Subcutaneous adipose tissue (tissue), 4 donors: ENCODE measurements around the gene BIRC7. TPM values are rescaled to one million over a fixed set of nuclear protein-coding genes. Genes with fewer than 3 reads are reported as not detected.

ENCODE experiments used
- small RNA-seq: library from RNA; depleted of rRNA; stranded (forward); fragments of <200 nt; gene quantifications from one replicate; pipeline ENCODE3, GENCODE V24; 2016
- total RNA-seq, 4 donors: library from RNA; depleted of rRNA; stranded (reverse); fragments of >200 nt; gene quantifications; one replicate each; pipeline ENCODE4 v1.1.0, GENCODE V29; 2016
- TF ChIP-seq, protein P1 (sequence below): fragments of 450-650 bp; IDR thresholded peaks from one replicate; pipeline ENCODE4 v1.5.1; 2016; ENCODE audit warnings: low read depth, mild to moderate bottlenecking, control low read depth, antibody characterized with exemption, moderate library complexity

BIRC7 gene
- total RNA-seq, 4 donors from 2014 or later = 1.3 to 3.9 TPM; not detected in 2

GRCh38 chr20:63287697-63288580 is 52.2 kb downstream of the BIRC7 start:
- TF ChIP-seq, protein P1, sequence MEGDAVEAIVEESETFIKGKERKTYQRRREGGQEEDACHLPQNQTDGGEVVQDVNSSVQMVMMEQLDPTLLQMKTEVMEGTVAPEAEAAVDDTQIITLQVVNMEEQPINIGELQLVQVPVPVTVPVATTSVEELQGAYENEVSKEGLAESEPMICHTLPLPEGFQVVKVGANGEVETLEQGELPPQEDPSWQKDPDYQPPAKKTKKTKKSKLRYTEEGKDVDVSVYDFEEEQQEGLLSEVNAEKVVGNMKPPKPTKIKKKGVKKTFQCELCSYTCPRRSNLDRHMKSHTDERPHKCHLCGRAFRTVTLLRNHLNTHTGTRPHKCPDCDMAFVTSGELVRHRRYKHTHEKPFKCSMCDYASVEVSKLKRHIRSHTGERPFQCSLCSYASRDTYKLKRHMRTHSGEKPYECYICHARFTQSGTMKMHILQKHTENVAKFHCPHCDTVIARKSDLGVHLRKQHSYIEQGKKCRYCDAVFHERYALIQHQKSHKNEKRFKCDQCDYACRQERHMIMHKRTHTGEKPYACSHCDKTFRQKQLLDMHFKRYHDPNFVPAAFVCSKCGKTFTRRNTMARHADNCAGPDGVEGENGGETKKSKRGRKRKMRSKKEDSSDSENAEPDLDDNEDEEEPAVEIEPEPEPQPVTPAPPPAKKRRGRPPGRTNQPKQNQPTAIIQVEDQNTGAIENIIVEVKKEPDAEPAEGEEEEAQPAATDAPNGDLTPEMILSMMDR = no peak

DNA sequence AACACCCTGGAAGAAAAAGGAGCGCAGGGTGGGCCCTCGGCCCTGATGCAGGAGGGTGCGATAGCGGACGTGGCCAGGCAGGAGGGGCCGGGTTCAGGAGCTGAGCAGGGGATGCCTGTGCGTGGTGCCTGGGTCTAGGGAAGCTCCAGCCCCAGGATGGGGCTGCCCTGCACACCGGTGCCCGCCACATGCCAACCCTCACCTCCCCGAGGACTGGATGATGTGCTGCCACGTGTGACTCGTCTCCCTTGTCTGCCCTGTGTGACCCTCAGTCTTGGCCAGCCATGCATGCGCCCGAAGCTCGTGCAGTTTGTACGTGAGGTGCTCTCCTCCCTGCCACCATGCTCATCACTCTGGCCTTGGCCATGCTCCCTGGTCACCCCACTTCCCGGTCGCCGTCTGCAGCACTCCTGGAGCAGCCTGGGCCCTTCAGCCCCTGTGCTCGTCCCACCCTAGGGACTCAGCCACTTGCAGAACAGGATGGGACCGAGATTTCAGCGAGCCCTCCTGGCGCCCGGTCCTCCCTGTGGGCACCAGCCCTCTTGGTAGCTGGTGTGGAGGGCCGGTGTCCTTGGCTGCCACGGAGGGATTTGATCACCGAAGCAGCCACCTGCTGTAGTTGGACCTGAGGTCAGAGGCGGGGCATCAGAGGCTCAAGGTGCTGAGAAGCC is 53.0 kb downstream of the BIRC7 start:
- TF ChIP-seq, protein P1 = no peak

- TF ChIP-seq, protein P1 = no peak
Observed at GRCh38 chr20:63289311-63290135, 53.8 kb downstream of the BIRC7 start.

Small RNA genes within 50 kb of the gene (small RNA-seq; reads per million reads assigned to genes)
- gene MIR3196 (not detected), gene MIR4326 (not detected)

Other genes starting within 250 kb of the BIRC7 start
- gene BHLHE23, start 228.9 kb upstream of the BIRC7 start, total RNA-seq = not detected
- gene YTHDF1, start 19.8 kb upstream of the BIRC7 start, total RNA-seq = 10 to 100 TPM; 20.9 to 24.3 (median 21.8) TPM
- gene NKAIN4, start 18.6 kb downstream of the BIRC7 start, total RNA-seq = not detected
- gene ARFGAP1, start 36.9 kb downstream of the BIRC7 start, total RNA-seq = 10 to 100 TPM; 16.1 to 46.2 (median 22.7) TPM
- not detected for gene COL20A1, start 57.3 kb downstream of the BIRC7 start, total RNA-seq
- not detected for gene CHRNA4, start 125.4 kb downstream of the BIRC7 start, total RNA-seq
- gene KCNQ2, start 236.8 kb downstream of the BIRC7 start, total RNA-seq = not detected